ENCODE results near the gene COPS7B.

COPS7B gene

GRCh38 chr2:231769170-231770136 lies 16.8 kb upstream of the COPS7B start:
- H3K27ac Mint-ChIP-seq = no peak overlapping the region
- H3K27me3 Mint-ChIP-seq = no peaks in the 10 kb centered on the region
- H3K4me1 Mint-ChIP-seq = peaks cover 33% of the 10 kb centered on the region
- no peak overlapping the region for H3K4me3 Mint-ChIP-seq
- no peaks in the 10 kb centered on the region for H3K36me3 Mint-ChIP-seq
- no peak for DNase-seq
- no peaks in the 10 kb centered on the region for H3K9me3 Mint-ChIP-seq
- CTCF ChIA-PET = interaction anchor here (0.8 kb wide), 2 partner anchors 9 to 157 kb away, joined by 3 read pairs; no protein-coding TSS in a partner anchor

GRCh38 chr2:231780123-231780908 lies 5.9 kb upstream of the COPS7B start:
- CTCF ChIA-PET = interaction anchor here (1.0 kb wide), 1 partner anchor 8 kb away, joined by 3 read pairs; no protein-coding TSS in a partner anchor
- Mint-ChIP-seq H3K4me1 (peaks cover 50% of the 10 kb centered on the region), H3K27me3 (peaks cover 12% of the 10 kb centered on the region), H3K27ac (peak overlapping the region; percentile 45), H3K4me3 (peak overlapping the region; percentile 88), H3K36me3 (no peaks in the 10 kb centered on the region), H3K9me3 (no peaks in the 10 kb centered on the region)
- peak; percentile 40 for DNase-seq

DNA sequence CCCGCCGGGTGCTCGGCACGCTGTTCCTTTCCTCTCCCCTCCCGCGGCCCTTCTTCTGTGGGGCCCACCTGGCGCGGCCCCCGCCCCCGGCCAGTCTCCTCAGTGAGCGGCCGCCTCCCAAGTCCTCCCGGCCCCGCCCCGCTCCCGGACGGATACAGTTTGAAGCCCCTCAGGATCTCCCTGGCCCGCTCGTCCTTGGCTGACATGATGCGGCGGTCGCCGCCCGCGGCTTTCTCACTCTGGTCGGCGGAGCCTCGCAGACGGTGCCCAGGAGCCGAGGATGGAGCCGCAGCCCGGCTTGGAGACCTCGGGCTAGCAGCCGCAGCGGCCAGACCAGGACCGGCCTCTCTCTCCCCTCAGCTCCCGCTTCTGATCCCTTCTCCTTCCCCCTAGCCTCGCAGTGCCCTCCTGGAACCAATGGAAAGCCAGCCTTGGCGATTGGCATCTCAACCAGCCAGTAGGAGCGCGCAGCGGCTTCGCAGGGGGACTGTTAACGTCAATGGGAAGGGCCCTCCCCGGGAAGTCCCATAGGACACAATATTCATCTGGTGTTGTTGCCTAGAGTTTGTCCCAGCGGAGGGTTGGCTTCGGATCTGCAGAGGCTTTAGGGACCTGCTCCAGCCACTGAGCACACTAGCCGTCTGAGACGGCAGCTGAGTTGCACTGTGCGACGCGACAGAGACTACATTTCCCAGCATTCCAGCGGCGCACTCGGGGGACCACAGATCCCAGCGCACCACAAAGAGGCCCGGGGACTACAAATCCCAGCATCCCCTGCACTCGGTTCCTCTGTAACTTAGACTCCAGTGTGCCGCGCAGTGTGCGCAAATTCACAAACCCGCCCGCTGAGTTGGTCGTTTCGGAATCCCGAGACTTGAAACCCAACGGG lies 5.1 kb upstream of the COPS7B start, which contains the start of gene PDE6D:
PDE6D (minus strand) TSS at position 374 of the 889 bp plus-strand sequence; CDS start at position 206, 168 bp downstream.
- Mint-ChIP-seq H3K9me3 (no peaks in the 10 kb centered on the region), H3K4me1 (peaks cover 59% of the 10 kb centered on the region), H3K27me3 (peaks cover 12% of the 10 kb centered on the region), H3K36me3 (no peaks in the 10 kb centered on the region), H3K4me3 (peak within 1 kb of the TSS; percentile 88), H3K27ac (peak within 1 kb of the TSS; percentile 92)
- DNase-seq = peak; percentile 98
- CTCF ChIA-PET = interaction anchor here (1.0 kb wide), 1 partner anchor 9 kb away, joined by 3 read pairs; no protein-coding TSS in a partner anchor

GRCh38 chr2:231781798-231782726 lies 4.2 kb upstream of the COPS7B start:
- peak overlapping the region; percentile 88 for H3K4me3 Mint-ChIP-seq
- H3K4me1 Mint-ChIP-seq = peaks cover 65% of the 10 kb centered on the region
- peaks cover 12% of the 10 kb centered on the region for H3K27me3 Mint-ChIP-seq
- DNase-seq = peak; percentile 45
- no peaks in the 10 kb centered on the region for H3K9me3 Mint-ChIP-seq
- no peaks in the 10 kb centered on the region for H3K36me3 Mint-ChIP-seq
- CTCF ChIA-PET = no interaction called here
- H3K27ac Mint-ChIP-seq = peak overlapping the region; percentile 92

DNA sequence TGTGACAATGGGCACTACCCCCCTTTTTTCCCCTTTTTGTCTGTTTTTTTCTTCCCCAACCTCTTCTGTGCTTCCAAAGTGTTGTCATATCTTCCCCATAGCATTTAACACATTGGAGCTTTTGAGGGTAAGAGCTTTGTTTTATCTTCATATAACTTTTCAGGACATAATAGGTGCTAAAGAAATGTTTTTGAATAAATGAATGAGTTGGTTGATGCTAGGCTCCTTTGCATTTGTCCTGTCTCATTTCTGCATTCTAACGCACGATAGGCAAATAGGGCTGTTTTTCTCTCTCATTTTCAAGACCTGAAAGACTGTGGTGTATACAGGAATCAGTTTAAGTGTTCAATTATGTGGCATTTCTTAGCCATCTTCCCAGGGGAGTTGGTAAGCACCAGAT lies 832 bp upstream of the COPS7B start:
- H3K9me3 Mint-ChIP-seq = no peaks in the 10 kb centered on the region
- CTCF ChIA-PET = interaction anchor here (1.0 to 1.9 kb wide), 6 partner anchors 10 to 607 kb away, joined by 3 to 6 read pairs (median 3); no protein-coding TSS in a partner anchor
- H3K4me1 Mint-ChIP-seq = peaks cover 59% of the 10 kb centered on the region
- H3K4me3 Mint-ChIP-seq = peak overlapping the region; percentile 79
- H3K36me3 Mint-ChIP-seq = peaks cover 20% of the 10 kb centered on the region
- no peak for DNase-seq
- H3K27ac Mint-ChIP-seq = no peak overlapping the region
- peaks cover 8% of the 10 kb centered on the region for H3K27me3 Mint-ChIP-seq

GRCh38 chr2:231785822-231786176 lies 446 bp upstream of the COPS7B start:
- peak overlapping the region; percentile 79 for H3K4me3 Mint-ChIP-seq
- peaks cover 59% of the 10 kb centered on the region for H3K4me1 Mint-ChIP-seq
- peaks cover 5% of the 10 kb centered on the region for H3K27me3 Mint-ChIP-seq
- H3K27ac Mint-ChIP-seq = peak overlapping the region; percentile 50
- peaks cover 20% of the 10 kb centered on the region for H3K36me3 Mint-ChIP-seq
- CTCF ChIA-PET = interaction anchor here (1.0 to 1.9 kb wide), 6 partner anchors 10 to 607 kb away, joined by 3 to 6 read pairs (median 3); no protein-coding TSS in a partner anchor
- no peak for DNase-seq
- no peaks in the 10 kb centered on the region for H3K9me3 Mint-ChIP-seq

GRCh38 chr2:231786917-231787292 lies 660 bp downstream of the COPS7B start:
- H3K9me3 Mint-ChIP-seq = no peaks in the 10 kb centered on the region
- H3K27ac Mint-ChIP-seq = peak overlapping the region; percentile 62
- H3K27me3 Mint-ChIP-seq = no peaks in the 10 kb centered on the region
- peak overlapping the region; percentile 79 for H3K4me3 Mint-ChIP-seq
- peaks cover 28% of the 10 kb centered on the region for H3K36me3 Mint-ChIP-seq
- CTCF ChIA-PET = interaction anchor here (1.5 kb wide), 1 partner anchor 10 kb away, joined by 5 read pairs; no protein-coding TSS in a partner anchor
- no peak for DNase-seq
- H3K4me1 Mint-ChIP-seq = peaks cover 53% of the 10 kb centered on the region

DNA sequence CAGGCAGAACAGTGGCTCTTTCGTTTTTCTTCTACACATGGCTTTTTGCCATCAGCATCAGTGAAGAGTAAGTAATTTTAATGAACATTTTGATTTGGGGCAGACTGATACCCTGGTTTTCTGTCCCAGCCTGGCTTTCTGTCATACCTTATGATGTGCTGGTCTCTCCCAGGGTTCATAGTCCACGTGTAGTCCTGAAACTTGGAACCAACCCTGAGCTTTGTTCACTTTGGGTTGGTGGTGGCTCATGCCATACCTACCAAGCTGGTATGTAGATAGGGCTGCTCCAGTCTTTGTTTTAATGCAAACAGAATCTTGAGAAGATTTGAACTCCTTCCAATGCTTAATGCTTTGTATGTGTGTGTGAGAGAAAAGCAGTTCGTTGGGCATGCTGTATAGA lies 4.9 kb downstream of the COPS7B start:
- CTCF ChIA-PET = no interaction called here
- Mint-ChIP-seq H3K9me3 (no peaks in the 10 kb centered on the region), H3K27me3 (no peaks in the 10 kb centered on the region), H3K4me1 (peaks cover 15% of the 10 kb centered on the region), H3K27ac (no peak overlapping the region), H3K4me3 (no peak overlapping the region), H3K36me3 (peaks cover 44% of the 10 kb centered on the region)
- no peak for DNase-seq

DNA sequence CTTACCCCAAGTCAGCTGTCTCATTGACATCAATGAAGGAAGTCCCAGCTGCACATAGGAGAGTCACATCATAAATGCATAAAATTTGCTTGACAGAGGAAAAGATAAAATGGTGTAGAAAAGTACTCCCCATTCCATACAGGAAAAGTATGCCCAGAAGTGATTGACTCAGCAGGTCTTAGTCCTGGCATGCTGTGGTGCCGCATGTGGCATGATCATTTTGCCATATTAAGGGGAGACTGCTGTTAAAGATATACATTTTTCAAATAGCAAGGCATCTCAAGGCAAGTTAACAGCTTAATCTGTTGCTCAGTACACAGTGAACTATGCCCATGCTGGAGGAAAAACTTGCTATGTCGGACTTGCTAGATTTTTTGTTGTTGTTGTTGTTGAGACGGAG lies 8.1 kb downstream of the COPS7B start:
- CTCF ChIA-PET = interaction anchor here (1.5 kb wide), 1 partner anchor 80 kb away, joined by 3 read pairs; no protein-coding TSS in a partner anchor
- no peaks in the 10 kb centered on the region for H3K27me3 Mint-ChIP-seq
- peaks cover 54% of the 10 kb centered on the region for H3K36me3 Mint-ChIP-seq
- no peak overlapping the region for H3K27ac Mint-ChIP-seq
- no peaks in the 10 kb centered on the region for H3K4me1 Mint-ChIP-seq
- no peak overlapping the region for H3K4me3 Mint-ChIP-seq
- no peaks in the 10 kb centered on the region for H3K9me3 Mint-ChIP-seq
- DNase-seq = no peak

DNA sequence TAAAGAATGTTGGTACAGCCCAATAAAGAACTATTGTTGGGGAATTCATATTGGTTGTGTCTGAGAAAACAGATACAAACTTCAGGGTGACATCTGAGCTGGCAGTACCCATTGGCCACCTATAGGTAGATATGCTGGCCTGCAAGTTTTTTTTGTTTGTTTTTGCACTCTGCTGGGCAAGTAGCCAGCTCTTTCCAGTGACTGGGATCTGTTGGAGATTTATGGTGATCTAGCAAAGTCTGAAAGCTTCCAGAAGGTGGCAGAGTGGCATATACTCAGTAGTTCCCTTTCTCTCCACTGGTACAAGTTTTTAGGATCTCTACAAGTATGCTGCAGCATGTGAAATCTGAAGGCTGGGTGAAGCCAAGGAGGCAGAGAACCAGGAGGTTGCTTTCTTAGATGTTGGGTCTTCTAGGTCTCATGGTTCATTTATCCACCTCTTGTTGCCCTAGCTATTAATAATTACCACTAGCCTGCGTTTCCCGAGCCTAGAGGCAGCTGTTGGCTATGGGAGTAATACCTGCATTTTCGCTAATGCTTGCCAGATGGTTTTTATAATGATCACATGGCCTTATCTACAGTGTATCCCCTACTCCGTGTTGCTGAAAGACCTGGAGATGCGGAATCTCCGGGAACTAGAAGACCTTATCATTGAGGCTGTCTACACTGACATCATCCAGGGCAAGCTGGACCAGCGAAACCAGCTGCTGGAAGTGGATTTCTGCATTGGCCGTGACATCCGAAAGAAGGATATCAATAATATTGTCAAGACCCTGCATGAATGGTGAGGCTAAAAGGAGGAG lies 9.5 kb downstream of the COPS7B start:
- CTCF ChIA-PET = interaction anchor here (0.8 to 1.5 kb wide), 3 partner anchors 10 to 81 kb away, joined by 3 to 5 read pairs (median 5); partner anchors contain the start of gene COPS7B
- Mint-ChIP-seq H3K4me3 (no peak overlapping the region), H3K9me3 (no peaks in the 10 kb centered on the region), H3K27ac (no peak overlapping the region), H3K4me1 (no peaks in the 10 kb centered on the region), H3K36me3 (peaks cover 47% of the 10 kb centered on the region), H3K27me3 (no peaks in the 10 kb centered on the region)
- DNase-seq = no peak

DNA sequence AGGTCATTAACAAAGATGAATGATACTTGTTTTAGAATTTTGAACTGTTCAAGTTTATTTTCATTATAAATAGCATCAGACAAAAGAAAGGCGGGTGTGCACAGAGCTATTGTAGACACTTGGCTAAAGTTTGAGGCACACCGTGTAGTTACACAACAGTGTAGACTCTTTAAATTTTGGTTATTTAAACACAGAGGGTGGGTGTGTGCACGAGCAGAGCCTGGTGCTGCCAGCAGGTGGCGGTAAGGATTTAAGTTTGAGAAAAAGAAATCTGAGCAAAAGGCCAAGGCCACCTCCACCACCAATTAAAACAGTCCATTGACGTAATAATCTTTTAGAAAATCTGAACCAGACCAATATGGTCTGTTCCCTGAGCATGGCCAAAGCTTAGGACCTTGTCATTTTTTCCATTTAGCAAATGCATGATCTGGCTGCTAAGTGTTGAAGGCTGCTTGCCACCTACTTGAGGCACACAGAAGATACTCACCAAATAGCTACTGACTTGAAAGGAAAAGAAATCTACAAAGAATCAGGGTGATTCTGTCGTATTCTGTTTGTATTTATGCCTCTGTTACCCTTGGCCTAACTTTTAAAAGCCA lies 14.3 kb downstream of the COPS7B start:
- CTCF ChIA-PET = interaction anchor here (0.7 to 1.7 kb wide), 8 partner anchors 17 to 119 kb away, joined by 3 read pairs; no protein-coding TSS in a partner anchor
- peak; percentile 69 for DNase-seq

More for the DNA sequence above, 14.3 kb downstream of the COPS7B start:
- Mint-ChIP-seq H3K36me3 (peaks cover 36% of the 10 kb centered on the region), H3K27me3 (no peaks in the 10 kb centered on the region), H3K27ac (no peak overlapping the region), H3K4me3 (no peak overlapping the region), H3K9me3 (no peaks in the 10 kb centered on the region), H3K4me1 (no peaks in the 10 kb centered on the region)
